Sigmoid colon (tissue), 3 donors: ENCODE measurements around the gene ARHGAP8.

ENCODE experiments used
- CTCF ChIP-seq, 4 experiments: fragments of 450-650 bp in 3 of 4; fragments of 200-600 bp in 1 of 4; IDR thresholded peaks; one replicate each; pipeline ENCODE4 v1.5.1; 2016 to 2019; ENCODE audit warnings: antibody characterized with exemption in 4 of 4, mild to moderate bottlenecking in 3 of 4, moderate library complexity in 2 of 4
- POLR2A ChIP-seq, 2 donors: fragments of 450-650 bp; IDR thresholded peaks; one replicate each; pipeline ENCODE4 v1.6.1; 2016; ENCODE audit warnings: antibody characterized with exemption in 2 of 2, mild to moderate bottlenecking in 2 of 2, moderate library complexity in 2 of 2

DNA sequence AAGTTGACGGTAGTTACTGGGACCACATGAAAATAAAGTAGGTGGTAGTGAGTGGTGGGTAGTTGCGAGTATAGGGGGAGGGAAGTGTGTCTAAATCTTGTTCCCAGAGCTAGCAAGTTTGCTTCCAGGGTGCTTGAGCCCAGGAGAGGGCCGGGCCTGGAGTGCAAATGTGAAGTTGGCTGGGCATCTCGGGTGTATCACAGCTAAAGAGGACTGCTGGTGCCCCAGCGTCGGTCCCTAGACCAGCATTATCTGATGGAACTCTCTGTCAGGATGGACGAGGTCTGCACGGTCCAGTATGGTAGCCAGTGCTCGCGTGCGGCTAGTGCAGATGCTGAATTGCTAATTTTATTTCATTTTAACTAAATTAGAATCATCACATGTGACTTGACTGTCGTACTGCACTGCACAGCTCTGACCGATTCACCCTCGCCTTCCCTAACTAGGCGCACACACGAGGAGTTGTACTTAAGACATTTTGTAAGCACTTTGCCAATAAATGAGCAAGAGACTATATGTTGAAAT is 75.4 kb downstream of the ARHGAP8 start:
- TF ChIP-seq CTCF (IDR thresholded peaks at IDR 0.05) (no peak), POLR2A (IDR thresholded peaks at IDR 0.05) (no peak)
